ENCODE measurements around the gene DNAH8. TPM values are rescaled to one million over a fixed set of nuclear protein-coding genes. Genes with fewer than 3 reads are reported as not detected.

The DNAH8 gene
- total RNA-seq, 1 donor from 2014 or later, result 0.03 TPM

- no peak for TF ChIP-seq CTCF (IDR thresholded peaks at IDR 0.05)
- Histone ChIP-seq H3K4me3 (peak overlapping the region; percentile 39), H3K9me3 (no peaks in the 10 kb centered on the region), H3K4me1 (peaks cover 14% of the 10 kb centered on the region), H3K36me3 (no peaks in the 10 kb centered on the region), H3K27me3 (ENCODE audit: low read depth) (peaks cover 22% of the 10 kb centered on the region), H3K27ac (no peak overlapping the region)
- ATAC-seq, result peak; percentile 19 to 36
- no peak for DNase-seq
- intact Hi-C loops (cut with DNase I), result no loop called here
These were observed 684 bp upstream of the DNAH8 start for GRCh38 chr6:38714239-38715015.

- TF ChIP-seq CTCF (IDR thresholded peaks at IDR 0.05), result no peak
- Histone ChIP-seq H3K9me3 (no peaks in the 10 kb centered on the region), H3K36me3 (no peaks in the 10 kb centered on the region), H3K4me1 (peaks cover 14% of the 10 kb centered on the region), H3K4me3 (no peak overlapping the region), H3K27ac (no peak overlapping the region), H3K27me3 (ENCODE audit: low read depth) (peaks cover 22% of the 10 kb centered on the region)
- intact Hi-C loops (cut with DNase I), result no loop called here
- ATAC-seq (no peak), DNase-seq (no peak)
These were observed 1.7 kb downstream of the DNAH8 start for GRCh38 chr6:38716825-38717224.

GRCh38 chr6:38719358-38719757, 4.2 kb downstream of the DNAH8 start:
- intact Hi-C loops (cut with DNase I), result no loop called here
- Histone ChIP-seq H3K4me1 (peaks cover 10% of the 10 kb centered on the region), H3K27ac (no peak overlapping the region), H3K4me3 (no peak overlapping the region), H3K36me3 (no peaks in the 10 kb centered on the region), H3K27me3 (ENCODE audit: low read depth) (peaks cover 20% of the 10 kb centered on the region), H3K9me3 (no peaks in the 10 kb centered on the region)
- ATAC-seq, result no peak
- DNase-seq, result no peak
- TF ChIP-seq CTCF (IDR thresholded peaks at IDR 0.05), result no peak

- no peaks in the 10 kb centered on the region for H3K36me3 ChIP-seq
- H3K4me3 ChIP-seq, result no peak overlapping the region
- H3K27me3 ChIP-seq (ENCODE audit: low read depth), result peaks cover 10% of the 10 kb centered on the region
- no peak for DNase-seq
- ATAC-seq, result no peak
- intact Hi-C loops (cut with DNase I), result no loop called here
- peaks cover 1% of the 10 kb centered on the region for H3K4me1 ChIP-seq
- no peak overlapping the region for H3K27ac ChIP-seq
- no peaks in the 10 kb centered on the region for H3K9me3 ChIP-seq
- no peak for TF ChIP-seq CTCF (IDR thresholded peaks at IDR 0.05)
These were observed 5.2 kb downstream of the DNAH8 start for GRCh38 chr6:38720295-38720694.

GRCh38 chr6:38722038-38722437, 6.9 kb downstream of the DNAH8 start:
- no peak overlapping the region for H3K27ac ChIP-seq
- H3K9me3 ChIP-seq, result no peaks in the 10 kb centered on the region
- intact Hi-C loops (cut with DNase I), result no loop called here
- H3K27me3 ChIP-seq (ENCODE audit: low read depth), result no peaks in the 10 kb centered on the region
- DNase-seq, result no peak
- no peak for ATAC-seq
- no peaks in the 10 kb centered on the region for H3K36me3 ChIP-seq
- H3K4me3 ChIP-seq, result no peak overlapping the region
- no peak for TF ChIP-seq CTCF (IDR thresholded peaks at IDR 0.05)
- no peaks in the 10 kb centered on the region for H3K4me1 ChIP-seq
